NCI-H526 treated with DMSO at 0.1 percent for 48 hours (cell line): ENCODE measurements around the gene UTS2B.

Experiments
- DNase-seq: peaks from one replicate; lab custom pipeline; 2025; lab: John Stamatoyannopoulos, UW

Gene UTS2B

GRCh38 chr3:191321019-191321767 is 9.1 kb downstream of the UTS2B start:
- DNase-seq = no peak

- no peak for DNase-seq
Measured at GRCh38 chr3:191320316-191320715, 10.0 kb downstream of the UTS2B start.

- DNase-seq = no peak
Measured at GRCh38 chr3:191316876-191317603, 13.3 kb downstream of the UTS2B start.

GRCh38 chr3:191314109-191314728 is 16.1 kb downstream of the UTS2B start:
- DNase-seq = no peak

GRCh38 chr3:191313296-191313695 is 17.0 kb downstream of the UTS2B start:
- no peak for DNase-seq

DNA sequence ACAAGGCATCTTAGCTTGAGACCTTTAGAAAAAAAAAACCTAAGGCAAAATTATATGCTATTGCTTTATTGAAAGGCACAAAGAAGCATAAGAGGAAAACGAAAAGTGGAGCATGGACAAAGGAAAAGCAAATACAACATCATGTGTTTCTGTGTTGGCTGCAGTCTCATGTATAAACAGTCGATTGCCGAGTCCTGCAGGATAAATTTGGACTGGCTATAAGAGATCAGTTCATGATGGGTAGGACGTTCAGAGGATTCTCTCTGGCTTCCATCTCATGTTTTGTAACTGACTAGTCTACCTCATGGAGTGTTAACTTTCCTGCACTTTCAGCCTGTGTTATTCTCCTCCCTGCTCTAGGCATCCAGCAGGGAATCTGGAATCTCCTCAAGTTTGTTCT is 23.0 kb downstream of the UTS2B start:
- no peak for DNase-seq

GRCh38 chr3:191306428-191306827 is 23.9 kb downstream of the UTS2B start:
- DNase-seq = no peak

GRCh38 chr3:191303596-191303995 is 26.7 kb downstream of the UTS2B start:
- DNase-seq = no peak

DNA sequence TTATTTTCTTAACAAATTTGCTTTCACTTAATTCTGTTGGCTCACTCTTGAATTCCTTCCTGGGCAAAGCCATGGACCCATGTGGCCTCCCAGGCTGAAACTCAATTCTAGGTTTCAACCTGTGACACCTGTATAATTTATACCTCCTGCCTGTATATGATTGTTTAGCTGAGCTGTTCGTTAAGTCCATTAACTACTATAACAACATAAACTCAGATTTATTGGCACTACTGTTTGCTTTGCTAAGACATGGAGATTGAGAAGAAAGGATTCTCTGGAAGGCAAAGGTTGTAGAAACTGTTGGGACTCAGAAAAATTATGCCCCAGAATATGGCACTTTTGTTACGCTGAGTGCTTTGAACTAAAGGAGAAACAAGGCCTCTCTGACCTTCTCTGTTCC is 27.9 kb downstream of the UTS2B start:
- DNase-seq = no peak

DNA sequence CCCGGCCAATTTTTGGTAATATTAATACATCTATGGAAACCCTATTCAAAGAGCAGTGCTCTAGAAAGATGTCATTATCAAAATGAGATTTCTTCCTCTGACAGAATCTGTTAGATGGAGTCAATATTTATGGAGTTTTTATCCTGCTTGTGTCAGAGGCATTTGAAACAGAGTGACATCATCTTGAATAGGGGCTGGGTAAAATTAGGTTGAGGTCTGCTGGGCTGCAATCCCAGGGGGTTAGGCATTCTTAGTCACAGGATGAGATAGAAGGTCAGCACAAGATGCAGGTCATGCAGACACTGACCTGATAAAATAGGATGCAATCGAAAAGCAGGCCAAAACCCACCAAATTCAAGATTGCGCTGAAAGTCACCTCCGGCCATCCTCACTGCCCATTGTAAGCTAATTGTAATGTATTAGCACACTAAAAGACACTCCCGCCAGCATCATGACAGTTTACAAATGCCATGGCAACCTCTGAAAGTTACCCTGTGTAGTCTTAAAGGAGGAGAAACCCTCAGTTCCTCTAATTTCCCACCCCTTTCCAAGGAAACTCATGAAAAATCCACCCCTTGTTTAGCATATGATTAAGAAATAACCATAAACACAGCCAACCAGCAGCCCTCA is 28.4 kb downstream of the UTS2B start:
- no peak for DNase-seq

DNA sequence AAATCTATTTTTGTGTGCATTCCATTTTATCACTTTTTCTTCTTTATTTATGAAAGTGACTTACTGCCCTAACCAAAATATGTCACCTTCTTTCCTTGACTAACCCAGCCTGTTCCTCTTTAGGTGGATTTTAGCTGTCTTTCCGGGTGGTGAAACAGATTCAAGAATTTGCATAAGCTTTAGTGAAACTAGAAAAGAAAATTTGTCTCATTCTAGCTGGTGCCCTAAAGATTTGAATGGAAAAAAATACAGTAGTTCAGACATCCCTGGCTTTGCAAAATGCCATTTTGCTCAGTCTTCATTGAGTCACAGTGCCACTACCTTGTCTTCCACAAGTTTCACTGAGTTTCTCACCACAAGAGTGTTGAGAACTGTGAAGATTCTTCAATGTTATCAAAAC is 29.3 kb downstream of the UTS2B start:
- peak; percentile 38 for DNase-seq

DNA sequence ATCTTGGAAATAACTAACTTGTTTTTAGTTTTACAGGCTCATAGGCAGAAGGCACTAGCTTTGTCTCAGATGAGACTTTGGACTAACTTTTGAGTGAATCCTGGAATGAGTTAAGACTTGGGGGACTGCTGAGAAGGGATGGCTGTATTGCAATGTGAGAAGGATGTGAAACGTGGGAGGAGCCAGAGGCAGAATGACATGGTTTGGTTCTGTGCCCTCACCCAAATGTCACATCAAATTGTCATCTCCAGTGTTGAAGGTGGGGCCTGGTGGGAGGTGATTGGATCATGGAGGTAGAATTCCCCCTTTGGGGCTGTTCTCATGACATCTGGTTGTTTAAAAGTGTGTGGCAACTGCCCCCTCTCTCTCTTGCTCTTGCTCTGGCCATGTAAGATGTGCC is 29.9 kb downstream of the UTS2B start:
- DNase-seq = no peak

- DNase-seq = peak; percentile 33
Measured at GRCh38 chr3:191298846-191299245, 31.5 kb downstream of the UTS2B start.

DNA sequence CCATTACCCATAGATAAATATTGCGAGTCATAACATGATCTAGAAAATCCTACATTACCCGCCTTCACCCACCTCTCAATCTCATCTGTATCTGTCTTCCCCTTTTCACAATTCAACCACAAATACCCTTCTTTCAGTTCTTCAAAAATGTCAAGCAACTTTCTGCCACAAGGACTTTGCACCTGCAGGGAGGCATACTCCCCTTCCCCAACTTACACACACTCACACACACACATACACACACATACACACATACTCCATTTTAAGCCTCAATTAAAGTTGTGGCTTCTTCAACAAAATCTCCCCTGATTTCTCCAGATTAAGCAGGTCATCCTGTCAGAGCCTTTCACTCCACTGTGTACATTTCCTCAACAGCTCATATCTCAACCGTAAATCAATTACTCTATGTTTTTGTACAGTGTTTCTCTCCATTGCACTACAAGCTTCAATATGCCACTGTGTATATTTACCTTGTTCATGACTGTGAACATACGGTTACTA is 34.2 kb downstream of the UTS2B start:
- no peak for DNase-seq

DNA sequence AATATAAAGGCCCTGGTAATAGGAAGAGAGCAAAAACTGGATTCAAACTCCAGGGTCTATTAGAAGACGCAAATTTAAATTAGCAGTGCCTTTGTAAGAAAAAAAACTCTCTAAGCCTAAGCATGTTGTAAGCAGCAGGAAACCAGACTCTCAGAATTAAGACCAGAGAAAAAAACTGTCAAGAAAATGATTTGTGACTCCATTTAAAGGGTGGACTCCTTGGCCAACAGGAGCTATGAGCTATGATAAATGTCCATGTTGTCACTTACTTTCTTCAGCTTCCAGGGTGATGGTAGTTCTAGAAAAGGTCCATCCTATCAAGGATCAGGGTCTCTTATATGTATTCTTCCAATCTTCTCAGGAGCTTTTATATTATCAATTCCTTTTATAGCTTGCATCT is 36.0 kb downstream of the UTS2B start:
- no peak for DNase-seq

DNA sequence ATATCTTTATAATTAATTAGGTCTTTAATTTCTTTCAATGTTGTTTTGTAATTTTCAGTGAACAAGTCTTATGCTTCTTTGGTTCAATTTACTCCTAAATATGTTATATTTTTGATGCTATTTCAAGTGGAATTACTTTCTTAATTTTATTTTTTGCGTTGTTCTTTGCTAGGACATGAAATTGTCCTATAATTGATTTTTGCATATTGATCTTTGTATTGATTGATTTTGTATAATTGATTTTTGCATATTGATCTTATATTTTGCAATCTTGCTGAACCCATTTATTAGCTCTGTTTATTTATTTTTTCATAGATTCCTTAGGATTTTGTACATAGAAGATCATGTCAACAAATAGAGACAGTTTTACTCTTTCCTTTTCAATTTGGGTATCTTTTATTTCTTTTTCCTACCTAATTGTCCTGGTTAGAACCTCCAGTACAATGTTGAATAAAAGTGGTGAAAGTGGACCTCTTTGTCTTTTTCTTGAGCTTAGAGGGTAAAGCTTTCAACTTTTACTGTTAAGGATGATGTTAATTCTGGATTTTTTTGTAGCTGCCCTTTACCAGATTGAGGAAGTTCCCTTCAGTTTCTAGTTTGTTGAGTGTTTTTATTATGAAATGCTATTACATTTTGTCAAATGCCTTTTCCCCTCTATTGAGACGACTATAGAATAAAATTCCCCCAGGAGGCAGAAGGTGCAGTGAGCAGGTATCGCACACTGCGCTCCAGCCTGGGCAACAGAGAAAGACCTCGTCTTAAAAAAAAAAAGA is 37.9 kb downstream of the UTS2B start:
- no peak for DNase-seq

GRCh38 chr3:191290311-191291025 is 39.9 kb downstream of the UTS2B start:
- no peak for DNase-seq

- DNase-seq = no peak
Measured at GRCh38 chr3:191283400-191283799, 46.9 kb downstream of the UTS2B start.

GRCh38 chr3:191282251-191283185 is 47.8 kb downstream of the UTS2B start:
- no peak for DNase-seq

GRCh38 chr3:191280882-191281281 is 49.4 kb downstream of the UTS2B start:
- no peak for DNase-seq
